Activated effector memory CD4-positive, alpha-beta T cell treated with anti-CD3 and anti-CD28 coated beads, Interleukin-2, amount 50 U/mL, for 16 hours (primary cell): ENCODE measurements around the gene TTYH3.
A peak's percentile ranks its signal among the peaks of the same experiment; 100 is the strongest.

Experiments used
- DNase-seq: peaks from one replicate; pipeline ENCODE4 v3.0.0-alpha.2; 2020

Gene TTYH3

GRCh38 chr7:2617325-2617905 lies 14.4 kb upstream of the TTYH3 start:
- no peak for DNase-seq

DNA sequence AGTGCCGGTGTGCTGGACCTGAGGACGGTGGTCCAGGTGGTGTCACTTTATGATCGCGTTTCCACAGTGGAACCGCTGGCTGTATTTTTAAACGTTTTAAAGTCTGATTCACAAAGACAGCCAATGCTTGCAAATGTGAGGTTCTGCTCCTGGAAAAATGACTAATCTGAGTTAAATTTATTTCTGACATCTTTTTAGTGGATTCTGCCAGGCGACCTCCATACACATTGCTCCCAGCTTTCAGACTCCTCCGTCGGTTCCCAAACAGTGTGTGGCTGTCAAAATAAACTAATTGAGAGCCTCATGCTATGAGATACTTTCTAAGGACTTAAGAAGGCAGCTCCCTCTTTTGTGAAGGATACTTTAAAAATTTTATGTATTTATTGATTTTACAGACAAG lies 12.7 kb upstream of the TTYH3 start:
- no peak for DNase-seq

- no peak for DNase-seq
Measured at GRCh38 chr7:2621061-2621828, 10.5 kb upstream of the TTYH3 start.

- DNase-seq, result no peak
Measured at GRCh38 chr7:2621948-2622640, 9.7 kb upstream of the TTYH3 start.

GRCh38 chr7:2622869-2623697 lies 8.7 kb upstream of the TTYH3 start:
- no peak for DNase-seq

DNA sequence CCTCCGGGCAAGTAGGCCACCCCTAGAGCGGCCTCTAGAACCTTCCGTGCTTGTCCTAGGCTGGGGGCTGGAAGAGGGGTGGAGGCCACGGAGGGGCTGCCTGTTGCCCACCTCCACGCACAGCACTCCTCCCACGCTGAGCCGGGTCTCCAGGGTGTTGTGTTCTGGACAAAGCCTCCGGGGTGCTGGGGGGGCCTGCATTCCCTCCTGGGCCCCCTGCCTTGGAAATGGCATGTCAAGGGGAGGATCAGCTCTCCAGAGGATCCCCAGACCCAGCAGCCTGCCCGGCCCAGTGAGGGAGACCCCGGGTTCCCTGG lies 8.1 kb upstream of the TTYH3 start:
- no peak for DNase-seq

- DNase-seq, result no peak
Measured at GRCh38 chr7:2624293-2624886, 7.4 kb upstream of the TTYH3 start.

- no peak for DNase-seq
Measured at GRCh38 chr7:2626498-2627117, 5.2 kb upstream of the TTYH3 start.

DNA sequence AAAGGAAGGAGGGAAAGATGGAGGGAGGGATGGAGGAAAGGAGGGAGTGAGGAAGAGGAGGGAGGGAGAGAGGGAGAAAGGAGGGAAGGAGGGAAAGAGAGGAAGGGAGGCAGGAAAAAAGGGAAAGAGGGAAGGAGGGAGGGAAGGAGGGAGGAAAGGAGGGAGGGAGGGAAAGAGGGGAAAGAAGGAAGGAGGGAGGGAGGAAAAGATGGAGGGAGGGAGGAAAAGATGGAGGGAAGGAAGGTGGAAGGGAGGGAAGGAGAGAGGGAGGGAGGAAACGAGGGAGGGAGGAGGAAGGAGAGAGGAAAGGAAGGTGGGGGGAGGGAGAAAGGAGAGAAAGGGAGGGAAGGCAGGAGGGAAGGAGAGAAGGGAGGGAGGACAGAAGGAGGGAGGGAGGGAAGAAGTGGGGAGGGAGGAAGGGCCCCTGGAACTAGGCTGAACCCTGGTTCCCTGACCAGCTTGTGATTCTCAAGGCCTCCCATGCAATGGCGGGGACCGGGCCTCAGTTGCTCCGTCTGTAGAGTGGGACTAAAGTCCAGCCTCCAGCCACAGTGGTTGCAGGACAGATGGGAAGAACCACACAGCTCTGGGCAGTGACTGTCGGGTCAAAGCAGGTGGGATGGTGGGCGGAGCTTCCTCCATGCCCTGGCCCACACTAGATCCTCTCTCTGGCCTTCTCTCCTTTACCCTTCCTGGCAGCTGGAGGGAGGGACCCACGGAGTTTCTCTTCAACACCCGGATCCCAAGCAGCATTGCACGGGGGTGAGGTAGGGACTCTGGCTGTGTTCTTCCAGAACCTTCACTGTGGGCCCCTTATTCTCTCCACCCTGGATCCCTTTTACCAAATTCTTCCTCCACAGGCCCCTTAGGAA lies 4.3 kb upstream of the TTYH3 start:
- no peak for DNase-seq

DNA sequence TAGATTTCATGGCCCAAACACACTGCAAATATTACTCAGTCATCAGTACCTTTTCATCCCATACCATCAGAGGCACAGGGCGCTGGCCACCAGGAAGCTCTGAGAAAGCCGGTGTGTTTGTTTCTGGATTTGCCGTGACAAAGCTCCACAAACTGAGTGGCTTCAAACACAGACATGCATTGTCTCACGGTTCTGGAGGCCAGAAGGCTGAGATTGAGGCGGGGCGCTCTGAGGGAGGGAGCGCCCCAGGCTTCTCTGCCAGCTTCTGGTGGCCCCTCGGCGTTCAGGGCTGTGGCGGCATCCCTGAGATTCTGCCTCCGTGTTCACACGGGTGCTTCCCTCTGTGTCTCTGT lies 3.7 kb upstream of the TTYH3 start:
- DNase-seq, result no peak

GRCh38 chr7:2628891-2629290 lies 2.9 kb upstream of the TTYH3 start:
- no peak for DNase-seq

DNA sequence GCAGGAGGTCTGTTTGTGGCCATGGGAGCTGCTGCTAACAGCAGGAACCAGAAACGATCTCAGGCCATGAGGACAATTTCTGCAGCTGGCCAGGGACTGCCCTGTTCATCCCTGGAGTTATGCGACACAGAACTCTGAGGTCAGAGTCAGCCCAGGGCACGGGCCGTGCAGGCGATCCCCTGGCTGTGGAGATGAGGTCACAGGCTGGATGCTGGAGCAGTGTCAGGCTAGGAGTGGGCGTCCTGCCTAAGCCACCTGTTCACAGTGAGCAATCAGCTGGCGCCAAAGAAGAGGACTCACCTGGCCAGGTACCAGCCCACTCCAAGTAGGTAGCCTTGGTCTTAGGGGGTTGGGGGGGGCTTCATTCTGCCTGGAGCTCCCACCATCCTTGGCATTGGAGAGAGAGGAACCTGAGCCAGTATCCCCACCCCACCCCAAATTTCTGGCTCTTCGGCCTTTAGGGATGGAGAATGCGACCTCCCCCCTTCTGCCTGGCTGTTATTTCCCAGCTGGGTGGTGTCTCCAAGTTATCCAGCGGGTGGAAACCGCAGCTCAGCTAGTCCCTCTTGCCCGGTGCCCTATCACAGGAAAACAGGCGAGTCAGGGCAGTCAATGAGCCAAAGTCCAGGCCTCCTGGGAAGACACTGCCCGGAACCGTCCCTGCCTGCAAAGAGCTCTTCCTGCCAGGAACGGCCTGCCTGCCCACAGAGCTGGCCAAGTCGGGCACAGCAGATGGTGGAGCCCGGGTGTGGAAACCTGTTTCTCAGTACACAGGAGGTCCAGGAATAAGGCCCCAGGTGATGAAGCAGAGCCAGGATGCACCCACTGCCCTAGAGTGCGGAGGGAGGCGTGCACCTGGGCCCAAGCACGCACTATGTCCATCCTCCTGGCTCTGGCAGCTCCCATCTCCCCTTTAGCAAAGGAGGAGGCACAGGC lies 1.8 kb upstream of the TTYH3 start:
- DNase-seq, result peak; percentile 59

GRCh38 chr7:2632733-2633537 lies 1.1 kb downstream of the TTYH3 start:
- peak; percentile 82 for DNase-seq

GRCh38 chr7:2633538-2634266 lies 1.9 kb downstream of the TTYH3 start:
- peak; percentile 77 for DNase-seq

- DNase-seq, result no peak
Measured at GRCh38 chr7:2634267-2635145, 2.7 kb downstream of the TTYH3 start.

DNA sequence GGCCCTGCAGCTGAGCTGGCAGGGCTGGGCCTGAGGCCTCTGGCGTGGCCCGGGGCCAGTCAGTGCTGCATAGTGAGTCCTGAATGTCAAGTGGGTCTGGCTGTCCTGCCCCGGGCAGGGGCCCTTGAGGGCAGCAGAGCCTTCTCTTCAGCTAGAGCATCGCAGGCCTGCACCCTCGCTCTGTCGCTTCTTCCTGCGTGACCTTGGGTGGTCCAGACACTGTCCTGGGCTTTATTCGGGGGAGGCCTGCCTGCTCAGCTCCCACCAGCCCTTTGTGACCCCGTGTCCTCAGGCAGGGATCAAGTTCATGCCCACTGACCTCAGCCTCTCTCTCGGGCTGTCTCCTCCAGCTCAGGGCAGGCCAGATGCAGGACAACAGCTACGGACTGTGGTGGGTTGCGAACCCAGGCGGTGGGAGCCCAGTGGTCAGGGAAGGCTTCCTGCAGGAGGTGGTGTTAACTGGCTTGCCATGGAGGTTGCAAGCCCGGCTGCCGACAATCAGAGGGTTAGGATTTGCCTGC lies 3.4 kb downstream of the TTYH3 start:
- DNase-seq, result no peak
